ENCODE measurements around the gene C11orf58.

C11orf58 gene

GRCh38 chr11:16759857-16760508, 21.5 kb downstream of the C11orf58 start:
- no peak overlapping the region for H3K4me2 ChIP-seq (ENCODE audit: insufficient read depth, low read length, poor library complexity, severe bottlenecking)
- no peaks in the 10 kb centered on the region for H3K79me1 ChIP-seq (ENCODE audit: low read depth, low read length)
- no peak for DNase-seq (ENCODE audit: low spot score)
- H3K23ac ChIP-seq (ENCODE audit: low read depth, low read length, poor library complexity) = no peak overlapping the region
- H3K27me3 ChIP-seq (ENCODE audit: control insufficient read depth in 3 of 3, insufficient read depth in 3 of 3, low read depth in 1 of 3, low read length in 3 of 3) = no peaks in the 10 kb centered on the region
- no peak overlapping the region for H2AFZ ChIP-seq (ENCODE audit: low read length)
- H3K27ac ChIP-seq (replicated peaks; ENCODE audit: low read length) = no peak overlapping the region
- no peak overlapping the region for H2BK5ac ChIP-seq (ENCODE audit: low read length)
- no peak overlapping the region for H4K8ac ChIP-seq (ENCODE audit: low read depth, low read length)
- no peak overlapping the region for H3K14ac ChIP-seq (ENCODE audit: low read length)
- H4K91ac ChIP-seq (ENCODE audit: low read depth, low read length, poor library complexity) = no peak overlapping the region
- H3K4me3 ChIP-seq (ENCODE audit: low read length in 2 of 2) = no peak overlapping the region
- H3K9me3 ChIP-seq (replicated peaks in 1 of 2; ENCODE audit: control insufficient read depth in 2 of 2, insufficient read depth in 1 of 2, low read depth in 1 of 2, low read length in 2 of 2) = no peaks in the 10 kb centered on the region
- no peak overlapping the region for H2BK12ac ChIP-seq (ENCODE audit: low read length)
- H2BK15ac ChIP-seq (ENCODE audit: low read length) = no peak overlapping the region
- H3K36me3 ChIP-seq (replicated peaks in 1 of 2; ENCODE audit: control insufficient read depth in 2 of 2, insufficient read depth in 2 of 2, low read length in 2 of 2) = peaks cover 2 to 43% of the 10 kb centered on the region in 2 donors
- no peaks in the 10 kb centered on the region for H3K4me1 ChIP-seq (ENCODE audit: control insufficient read depth in 2 of 2, insufficient read depth in 1 of 2, low read depth in 1 of 2, low read length in 2 of 2)
- no CpG with 5 or more reads among the region's 8 CpGs for WGBS, 2 donors (ENCODE audit: extremely low coverage in 2 of 2, insufficient read length in 2 of 2, insufficient replicate concordance in 1 of 2)
- H2AK5ac ChIP-seq (ENCODE audit: low read depth, low read length) = no peak overlapping the region
- no peak overlapping the region for H3K4ac ChIP-seq (ENCODE audit: low read length)
- H3K9ac ChIP-seq (ENCODE audit: low read depth, low read length, poor library complexity) = no peak overlapping the region
- H2BK120ac ChIP-seq (ENCODE audit: low read depth, low read length) = no peak overlapping the region
- H3K18ac ChIP-seq (ENCODE audit: low read length) = no peak overlapping the region

DNA sequence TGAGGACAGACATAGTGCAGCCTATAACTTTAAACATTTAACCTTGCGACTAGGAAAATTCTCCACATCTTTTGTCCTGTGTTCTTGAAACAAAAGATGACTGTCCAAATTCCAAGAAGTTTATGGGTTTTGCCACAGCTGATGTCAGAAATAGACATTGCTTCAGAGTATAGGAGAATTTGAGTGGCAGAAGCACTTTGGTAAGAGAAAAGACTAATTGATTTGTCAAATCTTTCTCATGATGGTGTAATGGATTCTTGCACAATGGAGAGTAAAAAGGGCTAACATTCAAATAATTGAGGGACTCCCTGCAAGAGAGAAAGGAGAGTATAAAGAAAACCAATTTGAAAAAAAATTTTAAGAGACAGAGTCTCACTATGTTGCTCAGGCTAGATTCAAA, 25.3 kb downstream of the C11orf58 start:
- H3K9ac ChIP-seq (ENCODE audit: low read depth, low read length, poor library complexity) = no peak overlapping the region
- H4K8ac ChIP-seq (ENCODE audit: low read depth, low read length) = no peak overlapping the region
- H3K4me1 ChIP-seq (ENCODE audit: control insufficient read depth in 2 of 2, insufficient read depth in 1 of 2, low read depth in 1 of 2, low read length in 2 of 2) = no peaks in the 10 kb centered on the region
- H2AFZ ChIP-seq (ENCODE audit: low read length) = no peak overlapping the region
- H3K18ac ChIP-seq (ENCODE audit: low read length) = no peak overlapping the region
- no peak overlapping the region for H3K23ac ChIP-seq (ENCODE audit: low read depth, low read length, poor library complexity)
- no peak overlapping the region for H2AK5ac ChIP-seq (ENCODE audit: low read depth, low read length)
- H3K4me2 ChIP-seq (ENCODE audit: insufficient read depth, low read length, poor library complexity, severe bottlenecking) = no peak overlapping the region
- no CpG with 5 or more reads among the region's 1 CpG for WGBS, 2 donors (ENCODE audit: extremely low coverage in 2 of 2, insufficient read length in 2 of 2, insufficient replicate concordance in 1 of 2)
- no peak overlapping the region for H2BK5ac ChIP-seq (ENCODE audit: low read length)
- H3K4me3 ChIP-seq (ENCODE audit: low read length in 2 of 2) = no peak overlapping the region
- H3K27me3 ChIP-seq (ENCODE audit: control insufficient read depth in 3 of 3, insufficient read depth in 3 of 3, low read depth in 1 of 3, low read length in 3 of 3) = no peaks in the 10 kb centered on the region
- no peak overlapping the region for H2BK12ac ChIP-seq (ENCODE audit: low read length)
- no peaks in the 10 kb centered on the region for H3K9me3 ChIP-seq (replicated peaks in 1 of 2; ENCODE audit: control insufficient read depth in 2 of 2, insufficient read depth in 1 of 2, low read depth in 1 of 2, low read length in 2 of 2)
- H3K4ac ChIP-seq (ENCODE audit: low read length) = no peak overlapping the region
- peaks cover 0 to 7% of the 10 kb centered on the region in 2 donors for H3K36me3 ChIP-seq (replicated peaks in 1 of 2; ENCODE audit: control insufficient read depth in 2 of 2, insufficient read depth in 2 of 2, low read length in 2 of 2)
- no peak overlapping the region for H2BK15ac ChIP-seq (ENCODE audit: low read length)
- H3K27ac ChIP-seq (replicated peaks; ENCODE audit: low read length) = no peak overlapping the region
- no peak overlapping the region for H2BK120ac ChIP-seq (ENCODE audit: low read depth, low read length)
- H3K14ac ChIP-seq (ENCODE audit: low read length) = no peak overlapping the region
- H4K91ac ChIP-seq (ENCODE audit: low read depth, low read length, poor library complexity) = no peak overlapping the region
- DNase-seq (ENCODE audit: low spot score) = no peak
- H3K79me1 ChIP-seq (ENCODE audit: low read depth, low read length) = no peaks in the 10 kb centered on the region

DNA sequence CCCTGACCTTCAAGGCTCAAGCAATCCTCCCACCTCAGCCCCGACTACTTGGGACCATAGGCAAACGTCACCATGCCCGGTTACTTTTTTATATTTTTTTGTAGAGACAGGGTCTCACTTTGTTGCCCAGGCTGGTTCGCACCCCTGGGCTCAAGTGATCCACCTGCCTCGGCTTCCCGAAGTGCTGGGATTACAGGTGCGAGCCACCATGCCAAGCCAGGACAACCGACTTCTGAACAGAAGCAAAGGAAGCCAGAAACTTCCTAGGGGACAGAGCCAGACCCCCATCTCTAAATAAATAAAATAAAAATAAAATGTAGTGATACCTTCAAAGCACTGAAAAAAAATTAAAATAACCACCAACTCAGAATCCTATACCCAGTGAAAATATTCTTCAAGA, 26.4 kb downstream of the C11orf58 start:
- Histone ChIP-seq H4K91ac (ENCODE audit: low read depth, low read length, poor library complexity) (no peak overlapping the region), H3K23ac (ENCODE audit: low read depth, low read length, poor library complexity) (no peak overlapping the region), H3K4me3 (ENCODE audit: low read length in 2 of 2) (no peak overlapping the region), H2BK5ac (ENCODE audit: low read length) (no peak overlapping the region), H3K27ac (replicated peaks; ENCODE audit: low read length) (no peak overlapping the region), H2BK12ac (ENCODE audit: low read length) (no peak overlapping the region), H2AK5ac (ENCODE audit: low read depth, low read length) (no peak overlapping the region), H3K14ac (ENCODE audit: low read length) (no peak overlapping the region), H3K4me1 (ENCODE audit: control insufficient read depth in 2 of 2, insufficient read depth in 1 of 2, low read depth in 1 of 2, low read length in 2 of 2) (no peaks in the 10 kb centered on the region), H2BK120ac (ENCODE audit: low read depth, low read length) (no peak overlapping the region), H3K4me2 (ENCODE audit: insufficient read depth, low read length, poor library complexity, severe bottlenecking) (no peak overlapping the region), H2AFZ (ENCODE audit: low read length) (no peak overlapping the region), H3K79me1 (ENCODE audit: low read depth, low read length) (no peaks in the 10 kb centered on the region), H3K27me3 (ENCODE audit: control insufficient read depth in 3 of 3, insufficient read depth in 3 of 3, low read depth in 1 of 3, low read length in 3 of 3) (no peaks in the 10 kb centered on the region), H3K36me3 (replicated peaks in 1 of 2; ENCODE audit: control insufficient read depth in 2 of 2, insufficient read depth in 2 of 2, low read length in 2 of 2) (no peaks in the 10 kb centered on the region), H3K9me3 (replicated peaks in 1 of 2; ENCODE audit: control insufficient read depth in 2 of 2, insufficient read depth in 1 of 2, low read depth in 1 of 2, low read length in 2 of 2) (no peaks in the 10 kb centered on the region), H3K4ac (ENCODE audit: low read length) (no peak overlapping the region), H3K9ac (ENCODE audit: low read depth, low read length, poor library complexity) (no peak overlapping the region), H3K18ac (ENCODE audit: low read length) (no peak overlapping the region), H4K8ac (ENCODE audit: low read depth, low read length) (no peak overlapping the region), H2BK15ac (ENCODE audit: low read length) (no peak overlapping the region)
- DNase-seq (ENCODE audit: low spot score) = no peak
- WGBS, 2 donors (ENCODE audit: extremely low coverage in 2 of 2, insufficient read length in 2 of 2, insufficient replicate concordance in 1 of 2) = no CpG with 5 or more reads among the region's 8 CpGs

DNA sequence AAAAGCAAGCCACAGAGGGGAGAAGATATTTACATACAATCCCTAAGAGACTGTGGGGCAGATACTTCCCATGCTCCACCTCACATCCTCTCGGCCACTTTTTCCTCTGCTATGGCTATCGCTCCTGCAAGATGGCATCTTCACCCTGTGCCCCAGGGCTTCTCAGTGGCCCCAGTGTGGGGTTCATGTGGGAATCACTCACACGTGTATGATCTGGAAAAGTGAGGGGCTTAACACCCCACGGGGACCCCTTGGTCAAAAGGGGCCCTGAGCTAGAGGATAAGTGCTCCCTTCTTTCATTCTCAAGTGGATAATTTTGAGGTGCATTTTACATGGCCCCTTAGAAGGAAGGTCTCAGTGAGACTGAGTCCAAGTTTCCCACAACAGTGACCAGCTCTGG, 28.7 kb downstream of the C11orf58 start:
- no peak overlapping the region for H4K8ac ChIP-seq (ENCODE audit: low read depth, low read length)
- WGBS, 2 donors (ENCODE audit: extremely low coverage in 2 of 2, insufficient read length in 2 of 2, insufficient replicate concordance in 1 of 2) = no CpG with 5 or more reads among the region's 4 CpGs
- H4K91ac ChIP-seq (ENCODE audit: low read depth, low read length, poor library complexity) = no peak overlapping the region
- H3K79me1 ChIP-seq (ENCODE audit: low read depth, low read length) = no peaks in the 10 kb centered on the region
- no peak overlapping the region for H3K4me3 ChIP-seq (ENCODE audit: low read length in 2 of 2)
- H3K4me2 ChIP-seq (ENCODE audit: insufficient read depth, low read length, poor library complexity, severe bottlenecking) = no peak overlapping the region
- H3K9ac ChIP-seq (ENCODE audit: low read depth, low read length, poor library complexity) = no peak overlapping the region
- H3K27ac ChIP-seq (replicated peaks; ENCODE audit: low read length) = no peak overlapping the region
- H3K4ac ChIP-seq (ENCODE audit: low read length) = no peak overlapping the region
- H3K36me3 ChIP-seq (replicated peaks in 1 of 2; ENCODE audit: control insufficient read depth in 2 of 2, insufficient read depth in 2 of 2, low read length in 2 of 2) = no peaks in the 10 kb centered on the region
- H2BK120ac ChIP-seq (ENCODE audit: low read depth, low read length) = no peak overlapping the region
- H3K14ac ChIP-seq (ENCODE audit: low read length) = no peak overlapping the region
- H3K9me3 ChIP-seq (replicated peaks in 1 of 2; ENCODE audit: control insufficient read depth in 2 of 2, insufficient read depth in 1 of 2, low read depth in 1 of 2, low read length in 2 of 2) = no peaks in the 10 kb centered on the region
- H2BK12ac ChIP-seq (ENCODE audit: low read length) = no peak overlapping the region
- no peak overlapping the region for H2AK5ac ChIP-seq (ENCODE audit: low read depth, low read length)
- no peak overlapping the region for H2BK5ac ChIP-seq (ENCODE audit: low read length)
- H3K23ac ChIP-seq (ENCODE audit: low read depth, low read length, poor library complexity) = no peak overlapping the region
- no peak overlapping the region for H3K18ac ChIP-seq (ENCODE audit: low read length)
- DNase-seq (ENCODE audit: low spot score) = no peak
- H3K27me3 ChIP-seq (ENCODE audit: control insufficient read depth in 3 of 3, insufficient read depth in 3 of 3, low read depth in 1 of 3, low read length in 3 of 3) = no peaks in the 10 kb centered on the region
- no peaks in the 10 kb centered on the region for H3K4me1 ChIP-seq (ENCODE audit: control insufficient read depth in 2 of 2, insufficient read depth in 1 of 2, low read depth in 1 of 2, low read length in 2 of 2)
- H2AFZ ChIP-seq (ENCODE audit: low read length) = no peak overlapping the region
- H2BK15ac ChIP-seq (ENCODE audit: low read length) = no peak overlapping the region
